Calu3 (cell line): ENCODE measurements around the gene MBD3L5. TPM values are rescaled to one million over a fixed set of nuclear protein-coding genes. Genes with fewer than 3 reads are reported as not detected.

Experiments
- BruUV-seq: library from RNA; stranded (reverse); fragments of 400-500 nt; replicated peaks from 2 replicates; lab custom pipeline; 2021; lab: Mats Ljungman, UMichigan
- CTCF ChIA-PET: fragments of 300-600 bp; sonication (Branson Sonifier 250); formaldehyde crosslinking; loops from one replicate; lab custom pipeline; 2022; ENCODE audit warnings: antibody characterized with exemption; lab: Charles Lee
- DNase-seq: peaks from one replicate; pipeline ENCODE4 v3.0.0; 2022
- H3K27ac Mint-ChIP-seq: one replicate; pipeline ENCODE4 v1.8.0; 2022; ENCODE audit warnings: mixed read lengths; ENCODE audit not compliant: unreplicated experiment
- H3K27me3 Mint-ChIP-seq: one replicate; pipeline ENCODE4 v1.8.0; 2022; ENCODE audit warnings: mixed read lengths; ENCODE audit not compliant: unreplicated experiment
- H3K36me3 Mint-ChIP-seq: one replicate; pipeline ENCODE4 v1.8.0; 2022; ENCODE audit warnings: mild to moderate bottlenecking, moderate library complexity, mixed read lengths; ENCODE audit not compliant: insufficient read depth, unreplicated experiment
- H3K4me1 Mint-ChIP-seq: one replicate; pipeline ENCODE4 v1.8.0; 2022; ENCODE audit warnings: mild to moderate bottlenecking, low read depth, mixed read lengths; ENCODE audit not compliant: unreplicated experiment
- H3K4me3 Mint-ChIP-seq: one replicate; pipeline ENCODE4 v1.8.0; 2022; ENCODE audit warnings: mild to moderate bottlenecking, low read depth, moderate library complexity, mixed read lengths; ENCODE audit not compliant: unreplicated experiment
- H3K9me3 Mint-ChIP-seq: one replicate; pipeline ENCODE4 v1.8.0; 2022; ENCODE audit warnings: low read depth, mixed read lengths; ENCODE audit not compliant: unreplicated experiment
- intact Hi-C: fragments of 100-400 bp; cut with micrococcal nuclease; formaldehyde crosslinking; loops from one replicate; pipeline ENCODE4 v1.10.0; 2022; ENCODE audit not compliant: unreplicated experiment
- total RNA-seq: library from RNA; stranded (reverse); gene quantifications from 2 replicates; pipeline ENCODE4 v1.2.3, GENCODE V29; 2022
- TF ChIP-seq, protein P1 (sequence below): fragments of 200-600 bp; IDR thresholded peaks from one replicate; pipeline ENCODE4 v1.8.0; 2022; ENCODE audit warnings: antibody characterized with exemption; ENCODE audit not compliant: unreplicated experiment

MBD3L5 gene
- total RNA-seq, 1 experiment from 2014 or later, result not detected

DNA sequence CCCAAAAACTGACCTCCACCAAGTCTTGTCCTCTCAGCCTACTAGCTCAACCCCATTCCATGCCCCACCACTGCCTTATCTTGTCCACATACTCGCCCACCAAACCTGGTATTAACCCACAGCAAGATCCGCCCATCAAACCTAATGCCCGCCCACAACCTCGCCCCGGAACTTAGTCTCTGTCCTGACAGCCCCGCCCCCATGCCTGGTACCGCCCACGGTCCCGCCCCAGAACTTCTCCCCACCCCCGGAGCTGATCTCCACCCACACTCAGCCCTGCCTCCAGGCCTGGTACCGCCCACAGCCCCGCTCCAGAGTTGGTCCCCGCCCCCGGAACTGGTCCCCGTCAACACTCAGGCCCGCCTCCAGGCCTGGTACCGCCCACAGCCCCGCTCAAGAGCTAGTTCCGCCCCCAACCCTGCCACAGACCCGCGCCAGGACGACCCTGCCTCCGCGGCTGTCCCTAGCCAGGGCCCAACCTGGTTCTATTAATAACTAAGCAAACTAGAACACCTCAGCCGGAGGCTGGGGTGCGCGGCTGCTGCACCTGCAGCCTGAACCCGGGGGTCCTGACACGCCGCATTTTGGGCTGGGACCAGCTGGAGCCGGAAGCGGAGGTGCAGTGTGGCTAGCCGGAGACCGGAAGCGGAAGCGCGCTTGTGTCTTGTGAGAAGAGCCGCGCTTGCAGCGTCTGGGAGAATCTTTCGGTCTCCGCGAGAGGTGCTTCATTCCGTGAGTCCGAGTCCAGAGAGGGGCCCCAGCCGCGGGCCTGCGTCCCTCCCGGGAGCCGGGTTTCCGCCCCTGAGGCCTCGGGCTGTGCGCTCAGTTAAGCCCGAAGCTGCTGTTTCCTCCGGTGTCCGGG is 38.9 kb downstream of the MBD3L5 start, which contains the start of gene ZNF557:
Gene ZNF557, plus strand, starts transcription at position 662 of the 862 bp plus-strand sequence. CDS start 5,372 bp downstream, outside the sequence.
- TF ChIP-seq, protein P1, sequence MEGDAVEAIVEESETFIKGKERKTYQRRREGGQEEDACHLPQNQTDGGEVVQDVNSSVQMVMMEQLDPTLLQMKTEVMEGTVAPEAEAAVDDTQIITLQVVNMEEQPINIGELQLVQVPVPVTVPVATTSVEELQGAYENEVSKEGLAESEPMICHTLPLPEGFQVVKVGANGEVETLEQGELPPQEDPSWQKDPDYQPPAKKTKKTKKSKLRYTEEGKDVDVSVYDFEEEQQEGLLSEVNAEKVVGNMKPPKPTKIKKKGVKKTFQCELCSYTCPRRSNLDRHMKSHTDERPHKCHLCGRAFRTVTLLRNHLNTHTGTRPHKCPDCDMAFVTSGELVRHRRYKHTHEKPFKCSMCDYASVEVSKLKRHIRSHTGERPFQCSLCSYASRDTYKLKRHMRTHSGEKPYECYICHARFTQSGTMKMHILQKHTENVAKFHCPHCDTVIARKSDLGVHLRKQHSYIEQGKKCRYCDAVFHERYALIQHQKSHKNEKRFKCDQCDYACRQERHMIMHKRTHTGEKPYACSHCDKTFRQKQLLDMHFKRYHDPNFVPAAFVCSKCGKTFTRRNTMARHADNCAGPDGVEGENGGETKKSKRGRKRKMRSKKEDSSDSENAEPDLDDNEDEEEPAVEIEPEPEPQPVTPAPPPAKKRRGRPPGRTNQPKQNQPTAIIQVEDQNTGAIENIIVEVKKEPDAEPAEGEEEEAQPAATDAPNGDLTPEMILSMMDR, result no peak
- H3K9me3 Mint-ChIP-seq, result peaks cover 7% of the 10 kb centered on the region
- DNase-seq, result peak; percentile 96
- H3K27ac Mint-ChIP-seq, result peak within 1 kb of the TSS; percentile 17
- H3K36me3 Mint-ChIP-seq, result peaks cover 43% of the 10 kb centered on the region
- peak within 1 kb of the TSS; percentile 92 for H3K4me3 Mint-ChIP-seq
- intact Hi-C loops, result no loop called here
- H3K4me1 Mint-ChIP-seq, result no peaks in the 10 kb centered on the region
- no peaks in the 10 kb centered on the region for H3K27me3 Mint-ChIP-seq
- BruUV-seq, result no TSS peak
- CTCF ChIA-PET, result interaction anchor here (0.5 to 0.7 kb wide), 3 partner anchors 28 to 291 kb away, joined by 3 to 5 read pairs (median 3); no protein-coding TSS in a partner anchor

DNA sequence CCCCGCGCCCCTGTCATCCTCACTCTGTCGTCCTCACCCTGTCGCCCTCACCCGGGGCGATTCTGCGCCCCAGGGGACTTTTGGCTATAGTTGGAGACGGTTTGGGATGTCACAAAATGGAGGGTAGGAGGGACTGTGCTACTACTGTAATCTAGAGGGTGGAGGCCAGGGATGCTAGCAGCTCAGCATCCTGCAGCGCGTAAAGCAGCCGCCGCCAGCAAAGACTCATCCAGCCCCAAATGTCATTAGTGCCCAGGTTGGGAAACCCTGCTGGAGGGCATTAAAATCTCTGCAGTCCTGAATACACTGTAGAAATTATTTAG is 39.5 kb downstream of the MBD3L5 start:
- no peak for DNase-seq
- intact Hi-C loops, result no loop called here
- peak overlapping the region; percentile 92 for H3K4me3 Mint-ChIP-seq
- H3K9me3 Mint-ChIP-seq, result peaks cover 8% of the 10 kb centered on the region
- TF ChIP-seq, protein P1, result no peak
- peak overlapping the region; percentile 17 for H3K27ac Mint-ChIP-seq
- no peaks in the 10 kb centered on the region for H3K4me1 Mint-ChIP-seq
- no TSS peak for BruUV-seq
- H3K36me3 Mint-ChIP-seq, result peaks cover 48% of the 10 kb centered on the region
- H3K27me3 Mint-ChIP-seq, result no peaks in the 10 kb centered on the region
- CTCF ChIA-PET, result no interaction called here

DNA sequence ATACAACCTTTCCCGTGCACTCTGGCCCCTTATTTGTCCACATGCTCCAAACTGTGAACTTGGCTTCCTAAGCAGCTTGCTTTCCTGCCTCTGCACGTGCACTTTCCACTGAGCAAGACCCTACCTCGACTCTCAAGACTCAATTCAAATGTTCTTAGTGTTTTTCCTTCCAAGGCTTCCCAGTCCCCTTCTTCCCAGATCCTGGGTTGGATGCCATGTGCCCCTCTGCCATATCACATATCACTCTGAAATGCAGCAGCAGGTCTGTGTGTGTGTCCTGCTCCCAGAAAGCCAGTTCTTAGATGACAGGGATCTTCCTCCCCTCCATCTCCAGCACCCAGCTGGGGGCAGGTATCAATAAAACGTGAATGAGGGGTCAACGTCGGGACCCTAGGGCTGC is 42.2 kb downstream of the MBD3L5 start:
- DNase-seq, result no peak
- H3K27me3 Mint-ChIP-seq, result no peaks in the 10 kb centered on the region
- TF ChIP-seq, protein P1, result no peak
- intact Hi-C loops, result no loop called here
- CTCF ChIA-PET, result no interaction called here
- peaks cover 6% of the 10 kb centered on the region for H3K9me3 Mint-ChIP-seq
- BruUV-seq, result no TSS peak
- H3K27ac Mint-ChIP-seq, result peak overlapping the region; percentile 52
- H3K4me3 Mint-ChIP-seq, result no peak overlapping the region
- no peaks in the 10 kb centered on the region for H3K4me1 Mint-ChIP-seq
- H3K36me3 Mint-ChIP-seq, result peaks cover 56% of the 10 kb centered on the region

DNA sequence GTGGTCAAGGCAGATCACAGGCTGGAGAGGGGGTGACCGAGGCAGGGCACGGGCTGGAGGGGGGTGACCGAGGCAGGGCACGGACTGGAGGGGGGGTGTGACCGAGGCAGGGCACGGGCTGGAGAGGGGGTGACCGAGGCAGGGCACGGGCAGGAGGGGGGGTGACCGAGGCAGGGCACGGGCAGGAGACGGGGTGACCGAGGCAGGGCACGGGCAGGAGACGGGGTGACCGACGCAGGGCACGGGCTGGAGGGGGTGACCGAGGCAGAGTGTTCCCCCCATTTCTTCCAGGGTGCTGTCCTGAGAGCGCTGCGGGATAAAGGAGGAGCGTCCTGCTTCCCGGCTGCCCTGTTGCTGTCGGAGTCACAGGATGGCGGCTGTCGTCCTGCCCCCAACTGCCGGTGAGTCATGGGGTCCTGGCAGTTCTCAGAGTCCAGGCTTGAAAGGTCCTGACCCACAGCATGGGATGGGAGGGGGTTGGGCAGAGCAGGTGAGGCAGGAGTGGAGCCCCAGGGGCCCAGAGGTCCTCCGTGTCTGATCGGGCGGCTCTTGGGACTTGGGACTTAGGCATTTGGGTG is 44.4 kb downstream of the MBD3L5 start:
- Mint-ChIP-seq H3K4me3 (no peak overlapping the region), H3K27ac (no peak overlapping the region), H3K27me3 (no peaks in the 10 kb centered on the region), H3K4me1 (no peaks in the 10 kb centered on the region), H3K9me3 (peaks cover 13% of the 10 kb centered on the region), H3K36me3 (peaks cover 66% of the 10 kb centered on the region)
- no TSS peak for BruUV-seq
- TF ChIP-seq, protein P1, result no peak
- CTCF ChIA-PET, result no interaction called here
- intact Hi-C loops, result no loop called here
- no peak for DNase-seq
